Stimulated activated naive CD8-positive, alpha-beta T cell treated with anti-CD3 and anti-CD28 coated beads, Interleukin-15, amount 100 ng/mL, for 72 hours (primary cell): ENCODE data around the gene DBR1.

Experiments
- ATAC-seq: fragments of 150-1000 bp; cut with Tn5 transposase; 2 replicates; pipeline ENCODE4 v1.10.0; 2021; ENCODE audit warnings: mild to moderate bottlenecking, moderate library complexity
- DNase-seq, 2 donors: peaks; one replicate each; pipeline ENCODE4 v3.0.0; 2021 to 2022
- H3K27ac Mint-ChIP-seq, 2 donors: one replicate each; pipeline ENCODE4 v1.8.0; 2022; ENCODE audit warnings: mild to moderate bottlenecking in 2 of 2, mixed read lengths in 2 of 2, moderate library complexity in 2 of 2
- H3K27me3 Mint-ChIP-seq: one replicate; pipeline ENCODE4 v1.8.0; 2022; ENCODE audit warnings: mixed read lengths
- H3K4me1 Mint-ChIP-seq: one replicate; pipeline ENCODE4 v1.8.0; 2022; ENCODE audit warnings: mild to moderate bottlenecking, mixed read lengths
- H3K4me3 Mint-ChIP-seq, 2 donors: one replicate each; pipeline ENCODE4 v1.8.0; 2022; ENCODE audit warnings: mild to moderate bottlenecking in 2 of 2, mixed read lengths in 2 of 2, moderate library complexity in 1 of 2
- H3K9me3 Mint-ChIP-seq, 2 donors: one replicate each; pipeline ENCODE4 v1.8.0; 2022; ENCODE audit warnings: mixed read lengths in 2 of 2

Gene DBR1

DNA sequence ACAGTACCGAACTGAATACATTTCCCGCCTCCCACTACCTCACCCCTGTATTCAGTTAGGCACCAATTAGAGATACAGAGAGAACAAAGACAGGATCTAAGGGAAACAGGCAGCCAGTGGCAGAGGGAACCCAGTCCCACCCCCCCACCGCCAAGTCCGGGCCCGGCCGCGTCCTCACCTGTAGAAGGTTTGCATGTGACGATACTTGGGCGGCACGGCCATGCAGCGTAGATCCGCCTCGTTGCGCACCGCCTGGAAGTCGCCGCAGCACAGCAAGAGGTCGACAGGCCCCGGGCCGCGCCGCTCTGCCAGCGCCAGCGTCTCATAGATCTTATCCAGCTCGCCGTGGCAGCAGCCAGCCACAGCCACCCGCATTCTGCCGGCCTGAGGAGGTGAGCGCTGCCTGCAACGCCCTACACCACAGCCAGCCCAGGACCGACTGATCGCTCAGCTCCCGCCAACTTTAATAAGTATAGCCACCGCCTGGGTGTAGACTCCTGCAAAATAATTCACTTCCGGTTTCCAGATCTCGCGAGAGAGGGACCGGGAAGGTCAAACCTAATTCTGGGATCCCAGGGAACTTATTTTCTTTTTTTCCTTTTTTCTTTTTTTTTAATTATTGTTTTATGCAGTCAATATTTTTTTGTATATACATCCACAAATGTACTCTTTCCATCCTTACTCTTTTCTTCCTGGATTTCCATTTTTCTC lies at the start of gene DBR1:
Gene DBR1, minus strand, starts transcription at position 501 of the 711 bp plus-strand sequence. Its CDS starts 126 bp downstream, at position 375.
- no peaks in the 10 kb centered on the region for H3K9me3 Mint-ChIP-seq
- peak within 1 kb of the TSS; percentile 97 to 98 for H3K27ac Mint-ChIP-seq
- peaks cover 49% of the 10 kb centered on the region for H3K4me1 Mint-ChIP-seq
- H3K27me3 Mint-ChIP-seq, result no peaks in the 10 kb centered on the region
- peak; percentile 81 for DNase-seq
- peak within 1 kb of the TSS; percentile 91 to 95 for H3K4me3 Mint-ChIP-seq
- peak; percentile 91 for ATAC-seq

GRCh38 chr3:138222942-138223287 lies 48.2 kb upstream of the DBR1 start:
- H3K4me3 Mint-ChIP-seq, result no peak overlapping the region
- peaks cover 44% of the 10 kb centered on the region for H3K4me1 Mint-ChIP-seq
- H3K9me3 Mint-ChIP-seq, result no peaks in the 10 kb centered on the region
- peak overlapping the region; percentile 50 to 87 for H3K27ac Mint-ChIP-seq
- DNase-seq, result no peak
- no peaks in the 10 kb centered on the region for H3K27me3 Mint-ChIP-seq
- ATAC-seq, result peak; percentile 74

DNA sequence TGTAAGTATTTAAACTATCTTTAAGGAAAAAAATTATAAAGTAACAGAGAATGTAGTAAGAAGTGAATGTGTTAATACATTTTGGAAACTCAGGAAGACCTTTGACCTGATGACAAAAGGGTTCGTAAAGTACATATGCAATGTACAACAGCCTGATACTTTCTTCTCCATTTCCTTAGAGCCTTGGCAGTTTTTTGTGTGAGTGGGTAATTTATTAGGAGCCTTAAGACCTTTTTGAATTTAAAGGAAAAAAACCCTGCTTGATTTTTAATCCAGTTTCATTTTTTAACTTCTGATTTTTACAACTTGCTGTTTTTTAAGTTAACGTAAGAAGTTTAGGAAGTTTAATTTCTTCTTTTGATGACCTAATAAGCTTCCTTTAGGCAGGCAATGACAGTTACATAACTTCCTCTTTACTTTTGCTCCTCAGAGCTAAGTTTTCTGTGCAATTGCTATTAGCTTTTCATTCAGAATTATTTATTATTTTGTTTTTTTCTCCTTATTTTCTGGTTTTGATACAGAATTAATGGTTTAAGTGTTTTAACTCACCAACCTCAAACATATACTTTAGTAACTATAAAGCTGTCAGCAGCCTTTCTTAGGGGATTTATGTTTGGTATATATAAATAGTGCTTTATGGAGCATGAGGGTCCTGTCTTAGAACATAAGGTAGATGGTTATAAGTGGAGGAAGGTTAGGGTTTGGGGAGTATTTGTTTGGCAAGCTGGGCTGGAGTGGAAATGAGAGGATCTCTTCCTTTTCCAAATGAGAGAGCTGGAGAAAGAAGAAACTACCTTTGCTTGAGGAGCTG lies 47.6 kb upstream of the DBR1 start:
- no peak for DNase-seq

GRCh38 chr3:138220788-138221187 lies 46.1 kb upstream of the DBR1 start:
- H3K4me3 Mint-ChIP-seq, result no peak overlapping the region

More for the DNA sequence above, 47.6 kb upstream of the DBR1 start:
- H3K4me1 Mint-ChIP-seq, result peaks cover 44% of the 10 kb centered on the region
- H3K27me3 Mint-ChIP-seq, result no peaks in the 10 kb centered on the region
- H3K27ac Mint-ChIP-seq, result peak overlapping the region; percentile 50 to 87
- H3K9me3 Mint-ChIP-seq, result no peaks in the 10 kb centered on the region
- no peak for ATAC-seq
- H3K4me3 Mint-ChIP-seq, result no peak overlapping the region

GRCh38 chr3:138220242-138220641 lies 45.5 kb upstream of the DBR1 start:
- no peaks in the 10 kb centered on the region for H3K9me3 Mint-ChIP-seq
- H3K4me3 Mint-ChIP-seq, result no peak overlapping the region
- H3K27ac Mint-ChIP-seq, result peak overlapping the region in 1 of 2 donors; percentile 41
- peaks cover 44% of the 10 kb centered on the region for H3K4me1 Mint-ChIP-seq
- no peak for ATAC-seq
- DNase-seq, result no peak
- H3K27me3 Mint-ChIP-seq, result no peaks in the 10 kb centered on the region

More at GRCh38 chr3:138220788-138221187, 46.1 kb upstream of the DBR1 start:
- Mint-ChIP-seq H3K9me3 (no peaks in the 10 kb centered on the region), H3K27ac (no peak overlapping the region), H3K27me3 (no peaks in the 10 kb centered on the region), H3K4me1 (peaks cover 44% of the 10 kb centered on the region)
- ATAC-seq, result no peak
- DNase-seq, result no peak

DNA sequence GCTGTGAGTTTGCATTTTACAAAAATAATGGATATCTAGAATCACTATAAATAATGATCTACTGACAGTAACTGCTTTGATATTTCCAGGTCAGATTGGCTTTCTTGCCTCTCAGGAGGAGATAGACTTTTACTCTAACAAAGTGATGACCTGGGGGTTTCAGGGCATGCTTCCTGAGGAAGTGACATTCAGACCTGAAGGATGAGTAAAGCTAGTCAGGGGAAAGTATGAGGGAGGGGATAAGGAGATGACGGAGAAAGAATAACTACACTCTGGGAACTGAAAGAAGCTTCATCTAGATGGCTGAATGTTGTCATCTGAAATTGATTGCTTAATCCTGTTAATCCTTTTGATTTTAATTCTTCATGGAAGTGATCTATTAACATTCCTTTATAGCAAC lies 44.5 kb upstream of the DBR1 start:
- no peak for DNase-seq
- Mint-ChIP-seq H3K4me1 (peaks cover 44% of the 10 kb centered on the region), H3K4me3 (no peak overlapping the region), H3K9me3 (no peaks in the 10 kb centered on the region), H3K27me3 (no peaks in the 10 kb centered on the region), H3K27ac (peak overlapping the region in 1 of 2 donors; percentile 80)
- peak; percentile 75 for ATAC-seq

DNA sequence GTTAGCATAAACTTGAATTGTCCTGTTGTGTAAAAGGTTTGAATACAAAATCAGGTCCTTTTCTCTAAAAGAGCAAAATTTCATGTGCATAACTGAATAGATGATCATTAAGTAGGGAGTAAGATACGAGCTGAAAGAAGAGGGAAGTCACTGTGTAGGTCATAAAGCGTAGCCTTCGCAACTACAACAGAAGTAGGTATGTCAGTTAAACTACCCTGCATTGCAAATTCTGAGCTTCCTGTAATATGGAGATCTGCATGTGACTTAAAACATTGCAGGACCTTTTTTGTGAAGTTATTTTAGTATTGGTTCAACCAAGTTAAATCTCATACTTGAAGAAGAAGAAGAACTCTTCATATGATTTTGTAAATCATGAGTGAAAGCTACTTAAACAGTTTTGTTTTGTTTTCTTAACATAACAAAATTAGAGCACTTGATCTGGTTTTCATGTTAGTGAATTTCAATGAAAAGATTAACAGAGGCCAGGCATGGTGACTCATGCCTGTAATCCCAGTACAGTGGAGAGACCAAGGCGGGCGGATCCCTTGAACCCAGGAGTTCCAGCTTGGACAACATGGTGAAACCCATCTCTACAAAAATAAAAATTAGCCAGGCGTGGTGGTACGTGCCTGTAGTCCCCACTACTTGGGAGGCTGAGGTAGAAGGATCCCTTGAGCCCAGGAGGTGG lies 38.8 kb upstream of the DBR1 start:
- ATAC-seq, result no peak
- no peak overlapping the region for H3K4me3 Mint-ChIP-seq
- no peak overlapping the region for H3K27ac Mint-ChIP-seq
- no peak for DNase-seq
- H3K4me1 Mint-ChIP-seq, result peaks cover 10% of the 10 kb centered on the region
- no peaks in the 10 kb centered on the region for H3K9me3 Mint-ChIP-seq
- no peaks in the 10 kb centered on the region for H3K27me3 Mint-ChIP-seq

DNA sequence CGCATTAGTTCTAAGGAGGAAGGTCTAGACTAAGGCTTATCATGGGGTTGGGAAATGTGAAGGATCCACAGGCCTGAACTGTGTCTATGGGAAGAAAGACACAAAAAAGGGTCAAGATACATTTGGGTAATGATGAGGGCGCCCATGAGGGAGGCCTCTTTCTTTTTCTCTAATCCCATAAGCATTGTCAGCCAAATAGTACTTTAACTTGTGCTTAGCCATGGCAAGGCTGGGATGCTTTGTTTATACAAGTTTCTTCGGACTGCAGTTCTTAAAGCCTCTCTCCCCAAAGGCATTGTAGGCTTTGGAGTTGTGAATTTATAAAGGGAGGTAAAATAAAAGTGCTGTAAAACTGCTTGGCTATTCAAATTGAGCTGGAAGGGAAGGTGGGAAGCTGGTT lies 35.8 kb upstream of the DBR1 start:
- no peak overlapping the region for H3K4me3 Mint-ChIP-seq
- H3K27me3 Mint-ChIP-seq, result no peaks in the 10 kb centered on the region

DNA sequence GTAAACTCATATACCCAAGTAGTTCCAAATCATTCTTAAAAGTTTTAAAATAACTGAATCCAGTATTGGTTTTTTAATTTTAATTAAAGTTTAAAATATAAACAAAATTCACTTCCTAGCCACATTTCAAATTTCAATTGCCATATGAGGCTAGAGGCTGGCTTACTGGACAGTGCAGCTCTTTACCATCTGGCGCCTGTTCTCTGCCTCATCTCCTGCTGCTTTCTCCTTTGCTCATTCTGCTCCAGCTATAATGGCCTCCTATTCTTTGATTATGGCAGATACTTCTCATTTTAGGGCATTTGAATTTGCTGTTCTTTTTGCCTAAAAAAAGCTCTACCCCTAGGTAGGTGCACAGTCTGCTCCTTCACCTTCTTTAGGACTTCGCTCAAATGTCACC lies 31.5 kb upstream of the DBR1 start:
- Mint-ChIP-seq H3K9me3 (no peaks in the 10 kb centered on the region), H3K4me1 (peaks cover 29% of the 10 kb centered on the region), H3K4me3 (no peak overlapping the region), H3K27ac (no peak overlapping the region), H3K27me3 (no peaks in the 10 kb centered on the region)
- DNase-seq (no peak), ATAC-seq (no peak)

More for the DNA sequence above, 35.8 kb upstream of the DBR1 start:
- DNase-seq (no peak), ATAC-seq (no peak)
- no peaks in the 10 kb centered on the region for H3K9me3 Mint-ChIP-seq
- no peak overlapping the region for H3K27ac Mint-ChIP-seq
- H3K4me1 Mint-ChIP-seq, result peaks cover 7% of the 10 kb centered on the region

GRCh38 chr3:138205527-138205926 lies 30.8 kb upstream of the DBR1 start:
- Mint-ChIP-seq H3K4me1 (peaks cover 29% of the 10 kb centered on the region), H3K27me3 (no peaks in the 10 kb centered on the region), H3K4me3 (no peak overlapping the region), H3K27ac (no peak overlapping the region), H3K9me3 (no peaks in the 10 kb centered on the region)
- no peak for ATAC-seq
- no peak for DNase-seq

DNA sequence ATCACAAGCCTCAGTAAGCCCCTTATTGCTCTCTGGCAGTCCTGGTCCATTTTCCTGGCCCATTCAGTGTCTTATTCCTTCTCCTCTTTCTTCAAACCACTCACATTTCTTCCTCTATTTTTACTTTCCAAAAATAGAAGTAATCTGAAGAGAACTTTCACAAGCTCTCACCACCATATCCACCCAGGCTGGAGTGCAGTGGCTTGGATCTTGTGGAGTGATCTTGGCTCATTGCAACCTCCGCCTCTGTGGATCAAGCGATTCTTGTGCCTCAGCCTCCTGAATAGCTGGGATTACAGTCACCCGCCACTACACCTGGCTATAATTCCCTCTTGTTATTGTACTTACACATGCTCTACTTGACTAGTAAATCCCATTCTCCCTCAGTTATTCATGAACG lies 29.2 kb upstream of the DBR1 start:
- Mint-ChIP-seq H3K27me3 (no peaks in the 10 kb centered on the region), H3K9me3 (no peaks in the 10 kb centered on the region), H3K4me1 (peaks cover 42% of the 10 kb centered on the region), H3K4me3 (no peak overlapping the region), H3K27ac (no peak overlapping the region)
- DNase-seq, result no peak
- no peak for ATAC-seq

GRCh38 chr3:138202945-138203701 lies 28.4 kb upstream of the DBR1 start:
- Mint-ChIP-seq H3K9me3 (no peaks in the 10 kb centered on the region), H3K4me1 (peaks cover 45% of the 10 kb centered on the region), H3K4me3 (no peak overlapping the region), H3K27ac (no peak overlapping the region), H3K27me3 (no peaks in the 10 kb centered on the region)
- ATAC-seq (peak; percentile 74), DNase-seq (no peak)

- ATAC-seq (no peak), DNase-seq (no peak)
- H3K4me1 Mint-ChIP-seq, result peaks cover 42% of the 10 kb centered on the region
- no peaks in the 10 kb centered on the region for H3K9me3 Mint-ChIP-seq
- no peaks in the 10 kb centered on the region for H3K27me3 Mint-ChIP-seq
- H3K27ac Mint-ChIP-seq, result no peak overlapping the region
- H3K4me3 Mint-ChIP-seq, result no peak overlapping the region
These were observed 25.7 kb upstream of the DBR1 start for GRCh38 chr3:138200424-138200823.

GRCh38 chr3:138199851-138200250 lies 25.1 kb upstream of the DBR1 start:
- H3K4me1 Mint-ChIP-seq, result peaks cover 39% of the 10 kb centered on the region
- no peaks in the 10 kb centered on the region for H3K27me3 Mint-ChIP-seq
- H3K9me3 Mint-ChIP-seq, result no peaks in the 10 kb centered on the region
- ATAC-seq (no peak), DNase-seq (no peak)
- H3K27ac Mint-ChIP-seq, result no peak overlapping the region
- H3K4me3 Mint-ChIP-seq, result no peak overlapping the region

- no peaks in the 10 kb centered on the region for H3K27me3 Mint-ChIP-seq
- no peak overlapping the region for H3K4me3 Mint-ChIP-seq
- no peaks in the 10 kb centered on the region for H3K9me3 Mint-ChIP-seq
- no peak for DNase-seq
- H3K4me1 Mint-ChIP-seq, result peaks cover 24% of the 10 kb centered on the region
- no peak for ATAC-seq
- no peak overlapping the region for H3K27ac Mint-ChIP-seq
These were observed 22.8 kb upstream of the DBR1 start for GRCh38 chr3:138197524-138197923.
